DLD1 (cell line): ENCODE measurements around the gene IFITM5.
"Not testable (repeated sequence)": the region's sequence is repeated elsewhere in the genome, so short reads cannot be mapped to it uniquely, and the experiment has no call there.

Source experiments
- in situ Hi-C: cut with HindIII; loops from 2 replicates; pipeline ENCODE4 v1.10.0; 2017; ENCODE audit warnings: low sequenced_read_pairs

The IFITM5 gene

GRCh38 chr11:296171-297050 is 2.9 kb downstream of the IFITM5 start:
- in situ Hi-C loops, result no loop called here

GRCh38 chr11:295351-296170 is 3.8 kb downstream of the IFITM5 start:
- in situ Hi-C loops, result no loop called here

GRCh38 chr11:294780-295179 is 4.5 kb downstream of the IFITM5 start:
- in situ Hi-C loops, result no loop called here

- in situ Hi-C loops, result no loop called here
These were observed 5.3 kb downstream of the IFITM5 start for GRCh38 chr11:293852-294661.

- in situ Hi-C loops, result no loop called here
These were observed 6.0 kb downstream of the IFITM5 start for GRCh38 chr11:293271-293851.

DNA sequence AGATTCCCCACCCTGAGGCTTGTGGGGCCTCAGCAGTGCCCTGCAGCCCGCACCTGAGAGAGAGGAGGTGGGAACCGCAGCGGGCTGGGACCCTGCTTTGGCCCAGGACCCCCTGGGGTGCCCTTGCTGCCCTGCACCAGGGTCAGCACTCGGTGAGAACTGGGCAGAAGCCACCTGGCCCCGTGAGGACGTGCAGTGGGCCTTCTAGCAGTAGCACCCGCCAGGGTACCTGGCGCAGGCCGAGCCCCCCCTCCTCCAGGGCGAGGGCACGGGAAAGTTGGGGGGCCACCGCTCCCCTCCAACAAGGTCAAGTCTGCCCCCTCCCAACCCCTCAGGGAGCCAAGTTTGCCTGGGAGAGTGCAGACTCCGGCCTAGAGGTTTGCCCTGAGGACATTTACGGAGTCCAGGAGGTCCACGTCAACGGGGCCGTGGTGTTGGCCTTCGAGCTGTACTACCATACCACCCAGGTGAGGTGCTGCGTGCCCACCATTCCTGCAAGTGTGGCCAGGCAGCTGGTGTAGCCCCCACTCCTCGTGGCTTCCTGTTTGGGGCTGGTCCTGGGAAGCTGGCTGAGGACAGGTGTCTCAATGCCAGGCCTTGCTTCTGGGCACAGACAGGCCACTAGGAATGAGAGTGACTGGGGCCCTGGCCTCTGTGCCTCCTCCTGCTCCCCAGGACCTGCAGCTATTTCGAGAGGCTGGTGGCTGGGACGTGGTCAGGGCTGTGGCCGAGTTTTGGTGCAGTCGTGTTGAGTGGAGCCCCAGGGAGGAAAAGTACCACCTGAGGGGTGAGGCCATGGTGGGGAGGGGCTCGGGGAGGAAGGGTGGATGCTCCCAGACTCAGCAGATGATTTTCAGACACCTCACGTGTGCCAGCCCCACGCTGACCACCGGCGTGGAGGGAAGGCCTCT is 6.9 kb downstream of the IFITM5 start:
- in situ Hi-C loops, result no loop called here

GRCh38 chr11:291281-292210 is 7.8 kb downstream of the IFITM5 start:
- in situ Hi-C loops, result no loop called here

DNA sequence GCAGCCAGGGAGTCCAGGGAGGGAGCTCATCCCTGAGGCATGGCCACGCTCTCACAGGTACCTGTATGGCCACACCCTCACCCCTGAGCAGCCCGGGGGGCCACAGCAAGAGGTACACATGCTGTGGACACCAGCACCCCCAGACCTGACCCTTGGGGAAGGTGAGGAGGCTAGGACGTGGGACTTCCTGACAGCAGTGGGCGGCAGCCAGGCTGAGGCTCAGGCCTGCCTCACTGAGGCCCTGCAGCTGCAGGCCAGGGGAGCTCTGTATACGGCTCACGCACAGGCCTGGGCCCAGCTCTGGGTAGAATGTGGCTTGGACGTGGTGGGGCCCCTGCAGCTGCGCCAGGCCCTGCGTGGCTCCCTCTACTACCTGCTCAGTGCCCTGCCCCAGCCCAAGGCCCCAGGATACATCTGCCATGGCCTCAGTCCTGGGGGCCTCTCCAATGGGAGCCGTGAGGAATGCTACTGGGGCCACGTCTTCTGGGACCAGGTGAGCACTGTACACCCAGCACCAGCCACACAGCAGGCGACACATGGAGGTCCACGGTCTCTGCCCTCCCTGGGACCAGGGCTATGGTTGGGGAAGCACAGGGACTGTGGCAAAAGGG is 8.6 kb downstream of the IFITM5 start:
- in situ Hi-C loops, result no loop called here

DNA sequence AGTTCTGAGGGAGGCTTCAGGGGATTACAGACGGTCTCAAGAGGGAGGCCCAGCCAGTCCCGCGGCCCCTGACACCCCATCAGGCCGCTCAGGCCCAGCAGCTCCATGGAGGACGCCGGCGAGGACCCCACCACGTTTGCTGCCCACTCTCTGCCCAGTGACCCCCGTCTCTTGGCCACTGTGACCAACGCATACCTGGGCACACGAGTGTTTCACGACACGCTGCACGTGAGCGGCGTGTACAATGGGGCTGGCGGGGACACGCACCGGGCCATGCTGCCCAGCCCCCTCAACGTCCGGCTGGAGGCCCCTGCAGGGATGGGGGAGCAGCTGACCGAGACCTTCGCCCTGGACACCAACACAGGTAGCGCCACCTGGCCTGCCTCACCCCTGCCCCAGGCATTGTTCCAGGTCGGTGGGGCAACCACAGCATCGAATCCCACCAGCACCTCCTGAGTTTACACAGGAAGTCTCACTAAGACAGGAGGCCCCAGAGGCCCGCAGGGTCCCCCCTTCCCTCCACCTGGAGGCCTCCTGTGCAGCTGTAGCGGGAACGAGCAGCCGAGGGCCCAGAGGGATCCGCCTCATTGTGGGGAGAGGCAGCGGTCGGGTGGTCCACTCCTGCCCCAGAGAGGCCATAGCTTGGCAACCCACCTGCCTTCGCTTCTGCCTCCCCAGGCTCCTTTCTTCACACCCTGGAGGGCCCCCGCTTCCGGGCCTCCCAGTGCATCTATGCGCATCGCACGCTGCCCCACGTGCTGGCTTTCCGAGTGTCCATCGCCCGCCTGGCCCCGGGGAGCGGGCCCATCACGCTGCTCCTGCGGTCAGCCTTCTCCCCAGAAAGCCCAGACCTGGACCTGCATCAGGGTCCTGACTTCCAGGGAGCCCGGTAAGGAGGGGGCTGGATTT is 9.4 kb downstream of the IFITM5 start:
- in situ Hi-C loops, result no loop called here

- in situ Hi-C loops, result no loop called here
These were observed 10.0 kb downstream of the IFITM5 start for GRCh38 chr11:289398-289711.

GRCh38 chr11:288478-289397 is 10.6 kb downstream of the IFITM5 start, which contains the start of gene PGGHG:
TSS of gene PGGHG (plus strand) at chr11:289126. CDS start at chr11:289817, 691 bp downstream.
- in situ Hi-C loops, result no loop called here

GRCh38 chr11:287821-288477 is 11.4 kb downstream of the IFITM5 start:
- in situ Hi-C loops, result no loop called here

- in situ Hi-C loops, result not testable (repeated sequence)
These were observed 12.1 kb downstream of the IFITM5 start for GRCh38 chr11:286977-287820.

GRCh38 chr11:285894-286220 is 13.5 kb downstream of the IFITM5 start:
- in situ Hi-C loops, result no loop called here
